H9 (cell line): Measurements from ENCODE around the gene ART3. TPM values are rescaled to one million over a fixed set of nuclear protein-coding genes. Genes with fewer than 3 reads are reported as not detected.

ENCODE experiments used
- DNase-seq: peaks from one replicate; pipeline ENCODE4 v3.0.0-alpha.2; 2017
- H2AFZ ChIP-seq: one replicate; pipeline ENCODE4 v1.6.1; 2013; ENCODE audit warnings: mild to moderate bottlenecking, low read length, control low read depth, moderate library complexity
- H2AK5ac ChIP-seq: 2 replicates; pipeline ENCODE4 v1.6.1; 2013; ENCODE audit warnings: low read length, control low read depth, mixed read lengths; ENCODE audit not compliant: insufficient read length
- H2BK120ac ChIP-seq: one replicate; pipeline ENCODE4 v1.6.1; 2013; ENCODE audit warnings: low read depth, mild to moderate bottlenecking, low read length, control low read depth, inconsistent platforms; ENCODE audit not compliant: poor library complexity, severe bottlenecking
- H2BK12ac ChIP-seq: 2 replicates; pipeline ENCODE4 v1.6.1; 2013; ENCODE audit warnings: low read length, control low read depth, mixed read lengths, low read depth; ENCODE audit not compliant: insufficient read length
- H2BK15ac ChIP-seq: 2 replicates; pipeline ENCODE4 v1.6.1; 2013; ENCODE audit warnings: low read depth, low read length, control low read depth
- H2BK20ac ChIP-seq: one replicate; pipeline ENCODE4 v1.6.1; 2013; ENCODE audit warnings: low read depth, mild to moderate bottlenecking, low read length, control low read depth, inconsistent platforms; ENCODE audit not compliant: poor library complexity, severe bottlenecking
- H2BK5ac ChIP-seq: 2 replicates; pipeline ENCODE4 v1.6.1; 2013; ENCODE audit warnings: low read length, control low read depth, mixed read lengths; ENCODE audit not compliant: insufficient read length
- H3K14ac ChIP-seq: 2 replicates; pipeline ENCODE4 v1.6.1; 2013; ENCODE audit warnings: low read length, control low read depth; ENCODE audit not compliant: insufficient read depth
- H3K18ac ChIP-seq: 2 replicates; pipeline ENCODE4 v1.6.1; 2013; ENCODE audit warnings: low read depth, mild to moderate bottlenecking, mixed read lengths, low read length, control low read depth; ENCODE audit not compliant: insufficient read length
- H3K23ac ChIP-seq: 2 replicates; pipeline ENCODE4 v1.6.1; 2013; ENCODE audit warnings: low read length, control low read depth, mixed read lengths, low read depth; ENCODE audit not compliant: insufficient read length
- H3K23me2 ChIP-seq: 2 replicates; pipeline ENCODE4 v1.6.1; 2013; ENCODE audit warnings: low read depth, mild to moderate bottlenecking, mixed read lengths, low read length, control low read depth; ENCODE audit not compliant: insufficient read length, poor library complexity, severe bottlenecking
- H3K27ac ChIP-seq: 2 replicates; pipeline ENCODE4 v1.5.1; 2013; ENCODE audit warnings: low read length, control low read depth, mixed read lengths, low read depth; ENCODE audit not compliant: insufficient read length
- H3K27me3 ChIP-seq: 2 replicates; pipeline ENCODE4 v1.6.1; 2013; ENCODE audit warnings: low read length, control low read depth, inconsistent platforms; ENCODE audit not compliant: insufficient read depth
- H3K4ac ChIP-seq: 2 replicates; pipeline ENCODE4 v1.6.1; 2013; ENCODE audit warnings: low read depth, mild to moderate bottlenecking, control low read depth, inconsistent platforms, low read length, moderate library complexity
- H3K4me1 ChIP-seq: 2 replicates; pipeline ENCODE4 v1.6.1; 2013; ENCODE audit warnings: low read length, control low read depth, inconsistent platforms; ENCODE audit not compliant: insufficient read depth
- H3K4me2 ChIP-seq: 2 replicates; pipeline ENCODE4 v1.6.1; 2013; ENCODE audit warnings: low read length, control low read depth, mixed read lengths; ENCODE audit not compliant: insufficient read length, insufficient read depth
- H3K56ac ChIP-seq: 2 replicates; pipeline ENCODE4 v1.6.1; 2013; ENCODE audit warnings: low read depth, mild to moderate bottlenecking, mixed read lengths, low read length, control low read depth; ENCODE audit not compliant: insufficient read length
- H3K79me1 ChIP-seq: 2 replicates; pipeline ENCODE4 v1.6.1; 2013; ENCODE audit warnings: low read depth, mild to moderate bottlenecking, moderate library complexity, low read length, control low read depth, inconsistent platforms; ENCODE audit not compliant: insufficient read depth, poor library complexity, severe bottlenecking
- H3K79me2 ChIP-seq: 2 replicates; pipeline ENCODE4 v1.6.1; 2013; ENCODE audit warnings: low read length, control low read depth, inconsistent platforms; ENCODE audit not compliant: insufficient read depth
- H3K9ac ChIP-seq: 2 replicates; pipeline ENCODE4 v1.6.1; 2013; ENCODE audit warnings: low read length, control low read depth, mixed read lengths; ENCODE audit not compliant: insufficient read length; ENCODE audit errors: extremely low read depth
- H3K9me3 ChIP-seq: one replicate; pipeline ENCODE4 v1.6.1; 2013; ENCODE audit warnings: low read depth, low read length, inconsistent platforms; ENCODE audit not compliant: control insufficient read depth
- H3T11ph ChIP-seq: one replicate; pipeline ENCODE4 v1.6.1; 2013; ENCODE audit warnings: mild to moderate bottlenecking, low read length, control low read depth, inconsistent platforms
- H4K20me1 ChIP-seq: one replicate; pipeline ENCODE4 v1.6.1; 2013; ENCODE audit not compliant: control insufficient read depth, insufficient read length, insufficient read depth
- H4K5ac ChIP-seq: 2 replicates; pipeline ENCODE4 v1.6.1; 2013; ENCODE audit warnings: low read depth, mild to moderate bottlenecking, mixed read lengths, low read length, control low read depth; ENCODE audit not compliant: insufficient read length
- H4K8ac ChIP-seq: replicated peaks from 2 replicates; pipeline ENCODE4 v1.6.1; 2013; ENCODE audit warnings: low read length, control low read depth, mixed read lengths, low read depth; ENCODE audit not compliant: insufficient read length
- H4K91ac ChIP-seq: 2 replicates; pipeline ENCODE4 v1.6.1; 2013; ENCODE audit warnings: low read depth, mild to moderate bottlenecking, moderate library complexity, mixed read lengths, low read length, control low read depth; ENCODE audit not compliant: insufficient read length
- H3K27ac Mint-ChIP-seq, 3 experiments: 2 replicates in 2 of 3; 3 replicates in 1 of 3; pipeline ENCODE4 v1.8.0; 2020 to 2021; ENCODE audit warnings: mixed read lengths in 3 of 3, mild to moderate bottlenecking in 1 of 3, moderate library complexity in 1 of 3
- H3K27me3 Mint-ChIP-seq: 2 replicates; pipeline ENCODE4 v1.8.0; 2021; ENCODE audit warnings: low read depth, mild to moderate bottlenecking, moderate library complexity, mixed read lengths
- H3K36me3 Mint-ChIP-seq, 3 experiments: 2 replicates in 2 of 3; 3 replicates in 1 of 3; pipeline ENCODE4 v1.8.0; 2020 to 2021; ENCODE audit warnings: low read depth in 3 of 3, mixed read lengths in 3 of 3; ENCODE audit not compliant: insufficient read depth in 1 of 3
- H3K4me1 Mint-ChIP-seq, 2 experiments: 2 replicates each; pipeline ENCODE4 v1.8.0; 2020; ENCODE audit warnings: mixed read lengths in 2 of 2
- H3K4me3 Mint-ChIP-seq, 2 experiments: 2 replicates in 1 of 2; 3 replicates in 1 of 2; pipeline ENCODE4 v1.8.0; 2020 to 2021; ENCODE audit warnings: mild to moderate bottlenecking in 2 of 2, mixed read lengths in 2 of 2, moderate library complexity in 1 of 2
- H3K9me3 Mint-ChIP-seq, 2 experiments: 2 replicates in 1 of 2; 3 replicates in 1 of 2; pipeline ENCODE4 v1.8.0; 2020; ENCODE audit warnings: mild to moderate bottlenecking in 2 of 2, mixed read lengths in 2 of 2, moderate library complexity in 1 of 2
- CTCF ChIP-seq: fragments of 200-600 bp; sonication (generic); conservative IDR thresholded peaks from 3 replicates; pipeline ENCODE4 v1.8.0; 2021; ENCODE audit warnings: antibody characterized with exemption, mild to moderate bottlenecking
- WGBS: extraction: QIAGEN DNeasy Blood & Tissue Kit; methylation state at CpG from one replicate; pipeline ENCODE4 v1.1.7; 2013; ENCODE audit warnings: missing lambda C conversion rate, low lambda C conversion rate, mixed read lengths; ENCODE audit not compliant: insufficient read length; ENCODE audit errors: extremely low coverage; 5-methylcytosine and 5-hydroxymethylcytosine counted together
- total RNA-seq: library from RNA; stranded (reverse); gene quantifications from 2 replicates; pipeline ENCODE4 v1.2.1, GENCODE V29; 2021

ART3 gene
- total RNA-seq, 1 experiment from 2014 or later = 0.74 TPM

DNA sequence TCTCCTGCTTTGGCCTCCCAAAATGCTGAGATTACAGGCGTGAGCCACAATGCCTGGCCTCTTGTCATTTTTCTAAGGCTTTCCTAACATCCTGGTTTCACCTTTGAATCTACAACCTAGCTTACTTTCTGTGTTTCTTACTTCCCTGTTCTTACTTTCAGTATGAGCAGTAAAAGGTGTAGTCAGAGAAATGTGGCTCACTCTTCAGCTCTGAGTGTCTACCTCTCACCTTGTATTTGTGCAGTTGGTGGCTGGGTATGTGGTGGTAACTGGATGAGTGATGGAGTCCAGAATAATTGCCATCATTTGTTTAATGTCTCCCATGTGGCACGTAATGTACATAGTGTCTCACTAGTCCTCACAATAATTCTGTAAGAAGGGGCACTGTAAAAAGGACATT is 19.5 kb upstream of the ART3 start:
- Histone ChIP-seq H3K23me2 (no peaks in the 10 kb centered on the region), H4K5ac (no peak overlapping the region), H3K4ac (no peak overlapping the region), H3K14ac (no peak overlapping the region), H3K79me1 (no peaks in the 10 kb centered on the region), H3K27me3 (no peaks in the 10 kb centered on the region), H4K91ac (no peak overlapping the region), H3T11ph (no peak overlapping the region), H3K4me2 (no peak overlapping the region), H2AK5ac (no peak overlapping the region), H2BK15ac (no peak overlapping the region), H4K20me1 (no peaks in the 10 kb centered on the region), H3K56ac (no peak overlapping the region), H3K18ac (no peak overlapping the region), H4K8ac (no peak overlapping the region), H2BK12ac (no peak overlapping the region), H2BK5ac (no peak overlapping the region), H3K79me2 (no peaks in the 10 kb centered on the region), H2AFZ (peak overlapping the region; percentile 32), H3K27ac (no peak overlapping the region), H2BK120ac (no peak overlapping the region), H3K9me3 (no peaks in the 10 kb centered on the region), H3K9ac (no peak overlapping the region), H2BK20ac (no peak overlapping the region), H3K4me1 (peaks cover 9% of the 10 kb centered on the region), H3K23ac (no peak overlapping the region)
- TF ChIP-seq CTCF = no peak
- Mint-ChIP-seq H3K4me1 (peaks cover 32 to 40% of the 10 kb centered on the region in 2 experiments), H3K27me3 (no peaks in the 10 kb centered on the region), H3K36me3 (no peaks in the 10 kb centered on the region), H3K4me3 (no peak overlapping the region), H3K9me3 (no peaks in the 10 kb centered on the region), H3K27ac (peak overlapping the region in 2 of 3 experiments; percentile 46 to 94; a peak in 3 of 7 replicates)
- no CpG with 5 or more reads among the region's 2 CpGs for WGBS
- DNase-seq = no peak
